GM12891 (cell line): Measurements from ENCODE around the gene DFFB.

Experiments used
- POLR2A ChIP-seq: IDR thresholded peaks from 2 replicates; pipeline ENCODE4 v1.6.1; 2011; ENCODE audit warnings: low read depth, low read length, control low read depth
- POLR2AphosphoS5 ChIP-seq: IDR thresholded peaks from 2 replicates; pipeline ENCODE4 v1.6.1; 2011; ENCODE audit warnings: low read depth, low read length, control low read depth
- POU2F2 ChIP-seq: IDR thresholded peaks from 2 replicates; pipeline ENCODE4 v1.6.1; 2011; ENCODE audit warnings: low read depth, mild to moderate bottlenecking, control low read depth, low read length, moderate library complexity
- TAF1 ChIP-seq: IDR thresholded peaks from 2 replicates; pipeline ENCODE4 v1.6.1; 2011; ENCODE audit warnings: low read depth, low read length, control low read depth

DNA sequence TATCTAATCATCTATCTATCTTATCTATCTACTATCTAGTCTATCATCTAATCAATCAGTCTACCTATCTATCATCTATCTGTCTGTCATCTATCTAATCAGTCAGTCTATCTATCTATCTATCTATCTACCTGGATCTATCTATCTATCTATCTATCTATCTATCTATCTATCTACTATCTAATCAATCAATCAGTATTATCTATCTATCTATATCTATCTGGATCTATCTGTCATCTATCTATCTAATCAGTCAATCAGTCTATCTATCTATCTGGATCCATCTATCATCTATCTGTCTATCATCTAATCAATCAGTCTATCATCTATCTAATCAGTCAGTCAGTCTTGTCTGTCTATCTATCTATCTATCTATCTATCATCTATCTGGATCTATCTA lies 69.7 kb downstream of the DFFB start:
- TF ChIP-seq POLR2AphosphoS5 (no peak), POLR2A (no peak), TAF1 (no peak), POU2F2 (no peak)
